ENCODE measurements around the gene RYR2. TPM values are rescaled to one million over a fixed set of nuclear protein-coding genes. Genes with fewer than 3 reads are reported as not detected.

The RYR2 gene
- total RNA-seq, 1 donor from 2014 or later, result 5.4 TPM

DNA sequence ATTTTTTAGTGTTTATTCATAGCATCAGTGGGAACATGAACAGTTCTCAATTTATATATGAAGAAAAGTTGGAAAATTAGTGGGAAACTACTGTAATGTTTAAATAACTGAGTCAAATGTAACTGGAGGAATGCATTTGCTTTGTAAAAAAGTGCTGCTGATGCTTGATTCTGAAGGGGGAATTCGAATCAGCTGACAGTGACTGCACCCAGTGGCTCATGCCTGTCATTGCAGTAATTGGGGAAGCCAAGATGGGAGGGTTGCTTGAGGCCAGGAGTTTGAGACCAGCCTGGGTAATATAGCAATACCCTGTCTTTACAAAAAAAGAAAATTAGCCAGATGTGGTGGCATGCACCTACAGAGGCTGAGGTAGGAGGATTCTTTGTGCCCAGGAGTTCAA is 450.4 kb downstream of the RYR2 start:
- DNase-seq (ENCODE audit: low spot score), result no peak
- Mint-ChIP-seq H3K4me1 (ENCODE audit: unreplicated experiment) (peaks cover 4% of the 10 kb centered on the region), H3K27me3 (ENCODE audit: unreplicated experiment) (peaks cover 2% of the 10 kb centered on the region), H3K36me3 (ENCODE audit: low read depth, unreplicated experiment) (no peaks in the 10 kb centered on the region), H3K9me3 (ENCODE audit: unreplicated experiment) (no peaks in the 10 kb centered on the region), H3K4me3 (ENCODE audit: unreplicated experiment) (no peak overlapping the region), H3K27ac (ENCODE audit: unreplicated experiment) (no peak overlapping the region)
- TF ChIP-seq, protein P1, sequence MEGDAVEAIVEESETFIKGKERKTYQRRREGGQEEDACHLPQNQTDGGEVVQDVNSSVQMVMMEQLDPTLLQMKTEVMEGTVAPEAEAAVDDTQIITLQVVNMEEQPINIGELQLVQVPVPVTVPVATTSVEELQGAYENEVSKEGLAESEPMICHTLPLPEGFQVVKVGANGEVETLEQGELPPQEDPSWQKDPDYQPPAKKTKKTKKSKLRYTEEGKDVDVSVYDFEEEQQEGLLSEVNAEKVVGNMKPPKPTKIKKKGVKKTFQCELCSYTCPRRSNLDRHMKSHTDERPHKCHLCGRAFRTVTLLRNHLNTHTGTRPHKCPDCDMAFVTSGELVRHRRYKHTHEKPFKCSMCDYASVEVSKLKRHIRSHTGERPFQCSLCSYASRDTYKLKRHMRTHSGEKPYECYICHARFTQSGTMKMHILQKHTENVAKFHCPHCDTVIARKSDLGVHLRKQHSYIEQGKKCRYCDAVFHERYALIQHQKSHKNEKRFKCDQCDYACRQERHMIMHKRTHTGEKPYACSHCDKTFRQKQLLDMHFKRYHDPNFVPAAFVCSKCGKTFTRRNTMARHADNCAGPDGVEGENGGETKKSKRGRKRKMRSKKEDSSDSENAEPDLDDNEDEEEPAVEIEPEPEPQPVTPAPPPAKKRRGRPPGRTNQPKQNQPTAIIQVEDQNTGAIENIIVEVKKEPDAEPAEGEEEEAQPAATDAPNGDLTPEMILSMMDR (IDR thresholded peaks at IDR 0.05; ENCODE audit: unreplicated experiment), result peak; percentile 24

DNA sequence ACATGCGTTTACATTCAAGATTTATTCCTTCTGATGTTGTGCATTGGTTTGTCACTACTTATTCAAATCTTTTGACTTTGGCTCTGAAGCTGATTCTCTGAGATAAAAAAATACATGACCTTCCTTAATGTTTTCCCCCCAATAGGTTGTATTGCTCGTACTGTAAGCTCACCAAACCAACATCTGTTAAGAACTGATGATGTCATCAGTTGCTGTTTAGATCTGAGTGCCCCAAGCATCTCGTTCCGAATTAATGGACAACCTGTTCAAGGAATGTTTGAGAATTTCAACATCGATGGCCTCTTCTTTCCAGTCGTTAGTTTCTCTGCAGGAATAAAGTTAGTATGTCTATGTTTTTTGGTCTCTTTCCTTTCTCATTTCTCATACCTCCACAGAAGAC is 458.6 kb downstream of the RYR2 start:
- Mint-ChIP-seq H3K9me3 (ENCODE audit: unreplicated experiment) (no peaks in the 10 kb centered on the region), H3K4me3 (ENCODE audit: unreplicated experiment) (no peak overlapping the region), H3K27ac (ENCODE audit: unreplicated experiment) (no peak overlapping the region), H3K36me3 (ENCODE audit: low read depth, unreplicated experiment) (no peaks in the 10 kb centered on the region), H3K4me1 (ENCODE audit: unreplicated experiment) (no peaks in the 10 kb centered on the region), H3K27me3 (ENCODE audit: unreplicated experiment) (no peaks in the 10 kb centered on the region)
- TF ChIP-seq, protein P1 (IDR thresholded peaks at IDR 0.05; ENCODE audit: unreplicated experiment), result no peak
- DNase-seq (ENCODE audit: low spot score), result no peak

DNA sequence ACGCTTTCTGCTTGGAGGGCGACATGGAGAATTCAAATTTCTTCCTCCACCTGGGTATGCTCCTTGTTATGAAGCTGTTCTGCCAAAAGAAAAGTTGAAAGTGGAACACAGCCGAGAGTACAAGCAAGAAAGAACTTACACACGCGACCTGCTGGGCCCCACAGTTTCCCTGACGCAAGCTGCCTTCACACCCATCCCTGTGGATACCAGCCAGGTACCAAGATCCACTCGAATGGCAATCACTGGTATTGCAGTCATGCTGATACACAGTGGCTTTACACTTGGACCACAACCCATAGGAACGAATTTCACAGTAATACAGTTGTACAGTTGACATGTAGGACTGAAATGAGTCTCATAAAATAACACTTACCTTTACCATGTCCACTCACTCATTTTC is 461.3 kb downstream of the RYR2 start:
- Mint-ChIP-seq H3K27ac (ENCODE audit: unreplicated experiment) (no peak overlapping the region), H3K4me1 (ENCODE audit: unreplicated experiment) (no peaks in the 10 kb centered on the region), H3K9me3 (ENCODE audit: unreplicated experiment) (no peaks in the 10 kb centered on the region), H3K36me3 (ENCODE audit: low read depth, unreplicated experiment) (no peaks in the 10 kb centered on the region), H3K27me3 (ENCODE audit: unreplicated experiment) (no peaks in the 10 kb centered on the region), H3K4me3 (ENCODE audit: unreplicated experiment) (no peak overlapping the region)
- TF ChIP-seq, protein P1 (IDR thresholded peaks at IDR 0.05; ENCODE audit: unreplicated experiment), result no peak
- DNase-seq (ENCODE audit: low spot score), result no peak

DNA sequence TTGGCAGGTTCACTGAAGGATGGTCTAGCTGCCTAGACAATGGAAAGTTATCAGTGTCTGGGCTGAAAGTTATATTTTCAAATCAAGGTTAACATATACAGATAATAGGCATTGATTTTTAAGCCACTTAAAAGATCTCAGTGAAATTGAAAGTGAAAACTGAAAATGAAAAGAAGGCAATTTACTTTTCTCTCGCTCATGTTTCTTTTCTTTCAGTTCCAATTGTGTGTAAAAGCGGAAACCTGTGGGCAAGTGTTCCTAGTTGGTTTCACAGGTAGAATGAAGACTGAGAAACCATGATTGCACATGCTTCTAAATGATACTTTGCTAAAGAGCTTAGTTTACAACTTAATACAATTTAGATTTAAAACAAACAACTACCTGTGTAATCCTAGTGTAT is 465.0 kb downstream of the RYR2 start:
- no peaks in the 10 kb centered on the region for H3K36me3 Mint-ChIP-seq (ENCODE audit: low read depth, unreplicated experiment)
- TF ChIP-seq, protein P1 (IDR thresholded peaks at IDR 0.05; ENCODE audit: unreplicated experiment), result no peak
- H3K4me1 Mint-ChIP-seq (ENCODE audit: unreplicated experiment), result no peaks in the 10 kb centered on the region
- no peak overlapping the region for H3K27ac Mint-ChIP-seq (ENCODE audit: unreplicated experiment)
- DNase-seq (ENCODE audit: low spot score), result no peak
- no peaks in the 10 kb centered on the region for H3K27me3 Mint-ChIP-seq (ENCODE audit: unreplicated experiment)
- H3K9me3 Mint-ChIP-seq (ENCODE audit: unreplicated experiment), result no peaks in the 10 kb centered on the region
- no peak overlapping the region for H3K4me3 Mint-ChIP-seq (ENCODE audit: unreplicated experiment)

DNA sequence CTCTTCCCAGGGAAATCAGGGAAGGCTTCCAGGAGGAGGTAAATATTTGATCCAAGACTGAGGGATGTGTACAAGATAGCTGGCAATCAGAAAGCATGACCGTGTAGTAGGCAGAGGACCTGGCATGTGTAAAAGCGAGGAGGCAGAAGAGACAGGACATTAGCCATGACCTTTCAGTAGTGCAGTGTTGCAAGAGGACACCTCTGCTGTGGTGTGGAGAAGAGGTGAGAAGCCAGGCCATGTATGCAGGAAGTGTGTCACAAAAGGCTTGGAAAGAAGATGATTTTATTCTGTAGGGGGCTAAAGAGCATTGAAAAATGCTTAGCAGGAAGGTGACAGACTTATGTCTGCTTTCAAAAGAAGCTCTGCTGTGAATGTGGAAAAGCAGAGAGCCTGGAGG is 467.8 kb downstream of the RYR2 start:
- no peaks in the 10 kb centered on the region for H3K27me3 Mint-ChIP-seq (ENCODE audit: unreplicated experiment)
- TF ChIP-seq, protein P1 (IDR thresholded peaks at IDR 0.05; ENCODE audit: unreplicated experiment), result no peak
- no peaks in the 10 kb centered on the region for H3K9me3 Mint-ChIP-seq (ENCODE audit: unreplicated experiment)
- H3K27ac Mint-ChIP-seq (ENCODE audit: unreplicated experiment), result no peak overlapping the region
- H3K4me3 Mint-ChIP-seq (ENCODE audit: unreplicated experiment), result no peak overlapping the region
- H3K4me1 Mint-ChIP-seq (ENCODE audit: unreplicated experiment), result no peaks in the 10 kb centered on the region
- DNase-seq (ENCODE audit: low spot score), result no peak
- H3K36me3 Mint-ChIP-seq (ENCODE audit: low read depth, unreplicated experiment), result no peaks in the 10 kb centered on the region

Data from endothelial cell (in vitro differentiated cells).